GM19452 (cell line): Measurements from ENCODE around the gene RDH14.

ENCODE experiments used
- ATAC-seq: cut with Tn5 transposase; IDR thresholded peaks from one replicate; pipeline ENCODE4 v1.9.1; 2021; ENCODE audit not compliant: unreplicated experiment

The RDH14 gene

DNA sequence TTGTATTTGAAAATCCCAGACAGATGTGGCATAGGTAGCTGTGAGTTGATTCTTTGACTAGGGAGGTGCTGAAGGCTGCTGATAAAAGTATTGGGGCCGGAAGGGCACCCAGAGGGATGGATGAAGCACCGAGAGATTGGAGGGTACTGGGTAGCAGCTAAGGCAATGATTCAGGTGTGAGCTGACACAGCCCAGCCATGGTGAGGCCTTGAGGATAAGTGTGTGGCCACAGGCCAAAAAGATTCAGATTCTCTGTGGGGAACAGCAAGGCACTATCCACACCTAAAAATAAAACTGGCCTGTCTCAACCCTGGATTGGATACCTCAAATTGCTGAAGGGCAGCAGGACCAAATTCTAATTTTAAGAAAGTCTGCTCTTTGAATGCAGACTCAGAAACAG lies 35.2 kb downstream of the RDH14 start:
- no peak for ATAC-seq

DNA sequence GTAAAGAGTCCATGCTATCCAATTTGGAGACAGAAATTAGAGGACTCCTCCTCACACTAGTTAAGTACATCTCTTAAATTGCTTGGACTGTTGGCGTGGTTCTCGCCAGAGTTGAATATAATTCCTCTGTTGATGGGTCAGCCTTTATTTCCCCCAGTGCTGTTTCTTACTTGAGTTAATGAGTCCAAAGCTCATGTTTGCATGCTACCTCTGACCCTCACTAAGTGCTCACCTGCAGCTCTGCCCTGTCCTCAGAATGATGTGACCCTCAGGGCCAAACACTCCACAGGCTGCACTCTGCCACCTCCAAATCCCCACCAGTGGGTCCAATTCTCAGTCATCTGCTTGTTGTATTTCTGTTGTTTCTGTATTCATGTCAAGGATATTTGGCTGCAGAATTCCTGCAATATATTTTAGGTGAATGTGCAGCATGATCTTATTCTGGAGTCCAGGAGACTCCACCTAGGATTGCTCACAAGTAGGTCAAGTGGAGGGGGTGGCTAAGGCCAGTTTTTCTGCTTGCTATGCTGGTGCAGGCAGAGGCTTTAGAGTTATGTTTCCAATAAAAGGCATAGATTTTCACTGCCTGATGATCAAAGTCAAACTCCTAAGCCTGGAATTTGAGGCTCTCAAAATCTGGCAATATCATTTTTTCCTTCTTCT lies 37.8 kb downstream of the RDH14 start:
- no peak for ATAC-seq

DNA sequence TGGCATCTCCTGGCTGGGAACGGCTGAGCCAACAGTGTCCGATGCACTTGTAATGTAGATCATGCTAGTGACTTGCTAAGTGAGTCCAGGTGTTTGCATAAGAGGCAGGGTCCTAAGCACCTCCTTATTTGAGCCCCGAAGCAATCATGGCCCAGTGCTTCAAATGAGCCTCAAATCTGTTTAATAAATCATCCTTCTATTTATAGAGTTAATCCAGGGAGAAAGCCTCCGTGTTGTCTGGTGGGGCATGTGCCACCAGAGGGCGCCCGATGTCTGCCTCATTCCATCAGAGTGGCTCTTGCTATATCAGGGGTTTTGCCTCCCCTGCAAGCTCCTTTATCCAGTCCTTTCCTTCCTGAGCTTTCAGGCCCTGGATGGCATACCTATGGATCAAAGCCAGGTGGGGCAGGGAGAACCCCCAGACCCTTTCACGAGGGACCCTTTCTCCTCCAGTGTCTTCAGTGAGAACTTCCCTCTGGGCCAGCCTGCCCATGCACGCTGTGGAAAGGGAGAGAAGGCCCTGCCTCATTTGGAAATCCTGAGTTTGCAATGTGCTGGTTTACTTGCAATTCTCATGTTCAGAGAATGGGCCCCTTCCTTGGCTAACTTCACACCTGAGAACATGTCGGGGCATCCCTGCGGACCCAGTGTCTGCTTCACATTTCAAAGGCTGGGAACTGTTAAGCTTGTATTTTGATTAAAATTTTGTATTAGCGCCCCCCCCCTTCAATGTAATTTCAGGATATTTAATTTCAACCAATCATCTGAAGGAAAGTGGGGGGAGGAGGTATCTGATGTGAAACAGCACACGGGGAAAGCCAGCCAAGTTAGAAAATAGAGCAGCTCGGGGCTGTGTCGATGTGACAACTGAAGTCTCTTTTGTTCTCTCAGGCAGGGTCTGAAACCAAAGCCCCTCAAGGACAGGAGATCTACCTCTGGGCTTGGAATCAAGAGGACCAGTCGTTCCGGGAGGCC lies 39.7 kb downstream of the RDH14 start:
- ATAC-seq: peak; percentile 77

DNA sequence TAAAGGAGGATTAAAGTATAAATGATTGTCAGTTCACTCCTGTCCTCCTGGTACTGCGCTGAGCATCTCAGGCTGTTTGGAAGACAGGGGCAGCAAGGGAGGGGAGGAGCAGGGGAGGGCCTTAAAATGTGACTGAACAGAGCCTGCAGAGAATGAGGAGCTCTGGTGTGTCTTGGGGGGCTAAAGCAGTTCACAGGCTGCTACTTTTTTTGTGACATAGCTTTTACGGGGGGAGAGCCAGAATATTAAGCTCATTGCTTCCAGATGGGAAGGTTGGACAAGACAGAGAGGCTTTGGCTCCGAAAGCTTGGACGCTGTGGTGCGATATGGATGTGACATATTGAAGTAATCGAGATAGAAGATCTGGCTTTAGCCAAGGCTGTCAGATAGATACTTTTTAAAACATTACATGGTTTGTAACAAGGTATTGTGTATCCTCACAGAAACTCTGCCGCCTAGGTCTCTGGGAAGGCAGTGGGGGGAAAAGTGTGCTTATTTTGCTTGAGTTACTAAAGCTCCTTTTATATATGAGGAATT lies 40.5 kb downstream of the RDH14 start:
- ATAC-seq: no peak

DNA sequence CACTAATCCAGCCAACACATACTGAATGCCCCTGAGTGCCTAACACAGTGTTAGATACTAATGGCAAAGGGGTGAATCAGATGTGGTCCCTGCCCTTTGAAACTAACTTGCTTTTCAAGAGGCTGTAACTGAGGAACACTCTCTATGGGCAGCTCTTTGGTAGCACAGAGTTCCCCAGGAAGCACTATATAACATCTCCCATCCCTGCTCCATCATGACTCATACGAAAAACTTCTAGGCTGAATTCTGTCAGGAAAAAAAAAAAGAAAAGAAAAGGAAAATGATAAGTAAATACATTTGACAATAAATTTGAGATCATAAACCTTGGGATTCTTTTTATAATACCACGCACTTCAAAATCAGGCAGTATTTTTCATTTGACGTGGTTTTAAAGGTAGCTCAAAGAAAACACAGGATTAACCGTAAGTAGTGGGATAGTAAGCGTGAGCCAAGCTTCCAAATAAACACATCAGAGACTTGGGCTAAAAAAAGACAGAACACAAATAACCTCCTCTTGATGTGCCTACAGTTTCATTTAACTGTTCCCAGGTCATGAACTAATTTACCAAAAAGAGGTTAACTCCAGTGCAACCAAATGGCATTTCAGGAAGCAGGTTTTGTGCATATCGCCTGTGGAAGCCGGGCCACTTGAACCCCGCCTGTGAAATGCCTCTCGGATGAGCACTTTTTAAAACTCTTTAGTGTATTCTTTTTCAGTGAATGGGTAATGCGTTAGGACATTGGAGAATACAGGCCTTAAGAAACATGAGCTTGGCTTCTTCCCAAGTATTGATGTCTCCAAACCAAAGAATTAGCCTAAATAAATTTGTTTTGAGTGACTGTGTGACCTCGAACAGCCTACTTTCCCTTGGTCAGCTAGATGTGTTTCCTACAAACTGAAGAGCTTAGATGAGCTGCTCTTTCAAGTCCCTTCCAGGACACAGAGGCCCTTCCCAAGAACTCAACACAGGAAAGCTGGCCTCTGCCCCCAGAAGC lies 42.0 kb downstream of the RDH14 start:
- ATAC-seq: no peak

DNA sequence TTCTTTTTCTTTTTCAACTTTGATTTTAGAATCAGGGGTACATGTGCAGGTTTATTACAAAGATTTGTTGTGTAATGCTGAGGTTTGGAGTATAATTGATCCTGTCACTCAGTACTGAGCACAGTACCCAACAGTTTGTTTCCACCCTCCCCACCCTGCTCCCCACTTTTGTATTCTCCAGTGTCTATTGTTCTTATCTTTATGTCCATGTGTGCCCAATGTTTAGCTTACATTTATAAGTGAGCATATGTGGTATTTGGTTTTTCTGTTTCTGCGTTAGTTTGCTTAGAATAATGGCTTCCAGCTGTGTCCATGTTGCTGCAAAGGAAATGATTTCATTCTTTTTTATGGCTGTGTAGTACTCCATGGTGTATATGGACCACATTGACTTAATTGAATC lies 43.1 kb downstream of the RDH14 start:
- ATAC-seq: no peak

DNA sequence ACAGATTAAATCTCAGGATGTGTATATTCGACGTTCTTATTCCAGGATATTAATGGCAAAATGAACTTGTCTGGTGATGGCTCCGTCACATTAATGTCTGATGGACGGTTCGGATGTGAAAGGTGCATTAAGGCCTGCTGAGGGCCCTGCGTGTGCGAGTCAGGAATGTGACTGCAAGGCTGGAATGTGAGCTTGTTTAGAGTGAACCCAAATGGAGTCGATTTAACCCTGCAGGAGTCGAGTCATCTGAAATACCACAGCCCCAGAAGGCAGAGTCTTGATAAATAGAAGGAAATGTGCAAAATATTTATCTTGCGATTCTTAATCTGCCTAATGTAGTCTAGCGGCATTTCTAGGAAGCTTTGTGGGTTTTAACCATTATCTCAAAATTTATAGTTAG lies 44.3 kb downstream of the RDH14 start:
- no peak for ATAC-seq

DNA sequence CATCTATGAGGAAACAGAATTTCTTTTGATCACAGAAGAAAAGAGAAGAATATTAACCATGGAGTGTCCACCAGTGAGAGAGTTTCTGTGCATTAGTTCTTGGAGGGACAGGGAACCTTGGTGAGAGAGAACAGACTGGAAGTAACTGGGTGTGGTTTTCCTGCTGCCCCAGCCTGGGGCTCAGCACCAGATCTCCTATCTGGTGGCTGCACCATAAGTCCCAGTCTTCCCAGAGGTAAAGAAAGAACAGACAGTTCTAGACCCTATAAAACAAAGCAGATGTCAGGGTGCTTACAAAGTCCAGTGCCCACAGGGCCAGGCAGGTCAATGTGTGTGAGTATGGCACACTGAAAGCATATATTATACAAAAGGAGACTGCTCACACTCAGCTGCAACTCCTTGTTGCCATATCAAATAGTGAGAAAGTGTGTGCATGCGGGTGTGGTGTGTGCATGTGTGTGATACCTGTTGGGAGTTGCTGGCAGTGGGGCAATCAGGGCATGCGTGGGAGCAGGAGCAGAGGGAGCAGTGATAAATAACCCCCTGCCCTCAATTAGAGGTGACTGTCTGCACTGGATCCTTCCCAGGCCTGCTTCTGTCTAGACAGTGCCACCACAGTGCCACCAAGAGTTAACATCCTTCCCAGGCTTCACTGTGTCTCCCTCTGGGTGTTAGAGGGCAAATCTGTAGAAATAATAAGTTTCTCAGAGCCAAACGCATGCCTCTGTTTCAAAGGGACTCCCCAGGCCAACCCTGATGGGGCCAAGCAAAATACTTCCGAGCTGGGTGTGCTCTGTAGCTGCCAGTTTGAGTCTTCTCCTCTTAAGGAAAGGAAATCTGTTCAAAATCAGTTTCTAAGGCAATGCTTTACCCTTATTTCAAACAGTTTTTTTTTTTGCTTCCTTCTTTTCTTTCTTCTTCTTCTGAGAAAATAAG lies 45.7 kb downstream of the RDH14 start:
- no peak for ATAC-seq

DNA sequence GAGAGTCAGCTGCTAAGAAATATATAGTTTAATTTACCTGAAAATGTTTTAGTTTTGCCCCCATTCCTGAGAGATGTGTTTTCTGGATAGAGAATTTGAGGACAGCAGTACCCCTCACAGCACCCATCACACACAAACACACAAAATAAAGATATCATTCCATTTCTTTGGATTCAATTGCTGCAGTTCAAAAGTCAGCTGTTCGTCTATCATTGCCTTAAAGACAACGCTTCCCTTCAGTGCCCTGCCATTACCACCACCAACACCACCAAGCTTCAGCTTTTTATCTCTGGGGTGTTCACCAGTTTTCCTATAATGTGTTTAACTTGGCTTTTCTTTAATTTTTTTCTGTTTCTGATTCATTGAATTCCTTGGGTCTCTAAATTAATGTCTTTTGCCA lies 49.7 kb downstream of the RDH14 start:
- ATAC-seq: no peak

DNA sequence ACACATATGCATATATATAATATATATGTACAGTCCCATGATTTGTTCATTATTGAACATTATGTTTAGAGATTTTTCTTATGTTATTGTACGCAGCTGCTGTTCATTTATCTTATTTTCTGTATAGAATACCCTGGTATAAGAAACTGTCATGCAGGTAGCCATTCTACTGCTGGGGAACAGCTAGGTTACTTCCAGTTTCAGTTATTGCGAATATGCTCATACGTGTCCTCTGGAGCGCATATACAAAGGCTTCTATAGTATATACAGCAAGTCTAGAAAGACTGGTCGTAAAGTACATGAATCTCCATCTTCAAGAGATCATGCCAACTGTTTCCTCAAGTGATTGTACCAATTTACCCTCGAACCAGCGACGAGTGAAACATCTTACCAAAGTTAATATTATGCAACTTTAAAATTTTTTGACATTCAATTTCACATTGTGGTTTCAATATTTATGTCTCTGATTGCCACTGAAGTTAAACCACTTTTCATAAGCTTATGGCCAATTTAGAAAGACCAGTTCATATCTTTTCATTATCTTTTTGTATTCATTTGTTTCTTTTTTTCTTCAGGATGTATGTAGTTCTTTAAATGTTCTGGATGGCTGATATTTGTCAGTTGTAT lies 53.5 kb downstream of the RDH14 start:
- peak; percentile 77 for ATAC-seq

DNA sequence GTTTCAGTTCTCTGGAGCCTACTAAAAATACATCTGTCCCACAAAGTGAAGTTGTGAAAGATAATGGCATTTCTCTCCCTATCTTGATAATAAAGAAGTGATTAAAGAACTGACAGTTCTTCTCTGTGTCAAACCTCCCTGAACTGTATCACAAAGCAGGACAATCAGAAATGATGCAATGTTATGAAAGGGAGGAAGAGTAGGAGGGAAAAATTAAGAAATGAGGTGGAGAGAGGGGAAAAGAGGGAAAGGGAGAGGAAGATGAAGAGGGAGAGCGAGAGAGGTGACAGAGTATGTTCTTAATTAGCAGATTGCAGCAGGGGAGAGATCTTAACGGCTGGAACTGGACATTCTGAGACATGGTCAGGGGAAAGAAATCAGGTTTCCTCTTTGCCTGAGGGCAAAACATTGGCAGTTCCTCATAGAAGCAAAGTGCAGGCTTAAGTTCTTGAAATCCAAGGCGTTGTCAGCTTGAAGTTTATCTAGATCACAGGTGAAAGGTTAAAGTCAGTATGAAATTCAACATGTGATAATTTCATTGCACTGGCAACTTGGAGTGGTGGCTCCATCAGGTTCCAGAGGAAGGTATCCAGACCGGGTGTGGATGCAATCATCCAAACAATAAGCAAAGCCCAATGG lies 54.6 kb downstream of the RDH14 start:
- no peak for ATAC-seq
